Tibial artery (tissue), 4 donors: Measurements from ENCODE around the gene CTSS.
A peak's percentile ranks its signal among the peaks of the same experiment; 100 is the strongest.
"Not testable (repeated sequence)": the region's sequence is repeated elsewhere in the genome, so short reads cannot be mapped to it uniquely, and the experiment has no call there.

Experiments used
- DNase-seq, 2 donors: peaks; one replicate each; pipeline ENCODE4 v3.0.0-alpha.2; 2019
- H3K27ac ChIP-seq, 2 donors: fragments of 200-600 bp; sonication (generic) in 1 of 2; 1 replicate in 1 of 2; 2 replicates in 1 of 2; pipeline ENCODE4 v1.5.1; 2018 to 2019; ENCODE audit warnings: mild to moderate bottlenecking in 1 of 2
- H3K27me3 ChIP-seq, 2 donors: fragments of 200-600 bp; sonication (generic) in 1 of 2; one replicate each; pipeline versions ENCODE4 v1.5.1 to v1.6.0; 2016 to 2019
- H3K36me3 ChIP-seq, 3 donors: fragments of 200-600 bp; sonication (generic) in 2 of 3; one replicate each; pipeline ENCODE4 v1.5.1; 2016 to 2019; ENCODE audit warnings: mild to moderate bottlenecking in 2 of 3
- H3K4me1 ChIP-seq, 4 donors: fragments of 200-600 bp; sonication (generic) in 2 of 4; 1 replicate in 3 of 4; 2 replicates in 1 of 4; pipeline ENCODE4 v1.5.1; 2016 to 2019
- H3K4me3 ChIP-seq, 2 donors: fragments of 200-600 bp; sonication (generic) in 1 of 2; 1 replicate in 1 of 2; 2 replicates in 1 of 2; pipeline ENCODE4 v1.5.1; 2018 to 2019; ENCODE audit warnings: mild to moderate bottlenecking in 2 of 2
- H3K9me3 ChIP-seq, 3 donors: fragments of 200-600 bp; sonication (generic) in 1 of 3; one replicate each; pipeline ENCODE4 v1.5.1; 2016 to 2019
- CTCF ChIP-seq, 2 experiments: fragments of 200-600 bp in 1 of 2; fragments of 450-650 bp in 1 of 2; IDR thresholded peaks; one replicate each; pipeline ENCODE4 v1.5.1; 2017 to 2019; ENCODE audit warnings: antibody characterized with exemption in 2 of 2, mild to moderate bottlenecking in 1 of 2, moderate library complexity in 1 of 2
- intact Hi-C: fragments of 100-400 bp; cut with DNase I; formaldehyde crosslinking; loops from one replicate; pipeline ENCODE4 v1.15.0; 2023; ENCODE audit warnings: low total_unique reads

The CTSS gene

GRCh38 chr1:150798525-150798924, 32.9 kb upstream of the CTSS start:
- Histone ChIP-seq H3K4me1 (no peaks in the 10 kb centered on the region), H3K4me3 (no peak overlapping the region), H3K36me3 (peaks cover 29 to 70% (median 47%) of the 10 kb centered on the region in 3 donors), H3K9me3 (no peaks in the 10 kb centered on the region), H3K27ac (no peak overlapping the region), H3K27me3 (no peaks in the 10 kb centered on the region)
- TF ChIP-seq CTCF (IDR thresholded peaks at IDR 0.05) = no peak
- intact Hi-C loops = no loop called here
- no peak for DNase-seq

DNA sequence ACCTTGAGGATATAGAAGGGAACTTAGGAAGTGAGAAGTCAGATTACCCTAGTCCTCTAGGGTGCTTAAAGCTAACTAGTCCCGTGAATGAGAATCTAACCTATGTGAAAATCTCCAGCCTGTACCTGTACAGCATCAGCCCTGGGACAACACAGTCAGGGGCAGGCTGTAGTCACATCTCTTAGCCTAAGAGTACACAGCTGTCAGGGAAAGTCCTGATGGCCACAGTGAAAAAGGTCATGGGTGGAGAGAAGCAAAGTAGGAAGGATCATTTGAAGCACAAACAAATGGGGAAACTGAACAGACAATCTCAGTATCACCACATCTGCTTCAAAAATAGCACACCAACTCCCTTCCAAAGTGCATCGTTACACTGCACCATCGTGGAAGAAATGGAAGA, 30.8 kb upstream of the CTSS start:
- Histone ChIP-seq H3K27ac (no peak overlapping the region), H3K4me3 (no peak overlapping the region), H3K9me3 (no peaks in the 10 kb centered on the region), H3K36me3 (peaks cover 29 to 57% (median 47%) of the 10 kb centered on the region in 3 donors), H3K4me1 (no peaks in the 10 kb centered on the region), H3K27me3 (no peaks in the 10 kb centered on the region)
- intact Hi-C loops = no loop called here
- DNase-seq = no peak
- TF ChIP-seq CTCF (IDR thresholded peaks at IDR 0.05) = no peak

DNA sequence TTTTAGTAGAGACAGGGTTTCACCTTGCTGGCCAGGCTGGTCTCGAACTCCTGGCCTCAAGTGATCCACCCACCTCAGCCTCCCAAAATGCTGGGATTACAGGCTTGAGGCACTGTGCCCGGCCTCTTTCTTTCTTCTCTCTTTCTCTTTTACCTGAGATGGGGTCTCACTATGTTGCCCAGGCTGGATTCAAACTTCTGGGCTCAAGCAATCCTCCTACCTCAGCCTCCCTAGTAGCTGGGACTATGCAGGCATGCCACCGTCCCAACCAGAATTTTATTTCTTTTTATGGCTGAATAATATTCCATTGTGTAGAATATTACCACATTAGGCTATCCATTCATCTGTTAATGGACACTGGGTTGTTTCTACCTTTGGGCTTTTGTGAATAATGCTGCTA, 28.2 kb upstream of the CTSS start:
- H3K27me3 ChIP-seq, intact Hi-C loops, H3K27ac ChIP-seq, DNase-seq, H3K4me1 ChIP-seq, H3K4me3 ChIP-seq, H3K9me3 ChIP-seq: not testable (repeated sequence)
- peaks cover 22 to 37% (median 37%) of the 10 kb centered on the region in 3 donors for H3K36me3 ChIP-seq

GRCh38 chr1:150793221-150793620, 27.6 kb upstream of the CTSS start:
- no peak for DNase-seq
- peaks cover 16 to 32% (median 32%) of the 10 kb centered on the region in 3 donors for H3K36me3 ChIP-seq
- no peak for TF ChIP-seq CTCF (IDR thresholded peaks at IDR 0.05)
- H3K27me3 ChIP-seq = no peaks in the 10 kb centered on the region
- no peaks in the 10 kb centered on the region for H3K4me1 ChIP-seq
- no peaks in the 10 kb centered on the region for H3K9me3 ChIP-seq
- H3K4me3 ChIP-seq = no peak overlapping the region
- intact Hi-C loops = no loop called here
- H3K27ac ChIP-seq = no peak overlapping the region

DNA sequence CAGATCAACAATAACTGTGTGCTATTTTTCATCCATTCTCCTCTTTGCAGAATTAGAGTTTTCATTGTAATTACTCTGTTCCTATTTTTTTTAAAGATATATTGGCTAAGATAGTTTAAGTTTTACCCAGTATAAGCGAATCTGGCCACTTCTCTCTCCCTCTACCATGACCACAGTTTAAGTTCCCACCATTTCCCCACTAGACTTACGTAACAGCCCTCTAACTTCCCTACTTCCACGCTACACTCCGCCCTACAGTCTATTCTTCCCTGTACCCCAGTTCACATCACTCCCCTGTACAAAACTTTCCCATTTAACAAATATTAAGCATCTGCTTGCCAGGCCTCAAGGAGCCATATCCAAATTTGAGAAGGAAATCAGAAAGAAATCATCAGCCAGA, 26.0 kb upstream of the CTSS start:
- no peak for DNase-seq
- H3K4me3 ChIP-seq = no peak overlapping the region
- no peaks in the 10 kb centered on the region for H3K9me3 ChIP-seq
- no peaks in the 10 kb centered on the region for H3K4me1 ChIP-seq
- no peak overlapping the region for H3K27ac ChIP-seq
- H3K36me3 ChIP-seq = peaks cover 3 to 18% (median 17%) of the 10 kb centered on the region in 3 donors
- TF ChIP-seq CTCF (IDR thresholded peaks at IDR 0.05) = no peak
- no peaks in the 10 kb centered on the region for H3K27me3 ChIP-seq
- intact Hi-C loops = no loop called here

DNA sequence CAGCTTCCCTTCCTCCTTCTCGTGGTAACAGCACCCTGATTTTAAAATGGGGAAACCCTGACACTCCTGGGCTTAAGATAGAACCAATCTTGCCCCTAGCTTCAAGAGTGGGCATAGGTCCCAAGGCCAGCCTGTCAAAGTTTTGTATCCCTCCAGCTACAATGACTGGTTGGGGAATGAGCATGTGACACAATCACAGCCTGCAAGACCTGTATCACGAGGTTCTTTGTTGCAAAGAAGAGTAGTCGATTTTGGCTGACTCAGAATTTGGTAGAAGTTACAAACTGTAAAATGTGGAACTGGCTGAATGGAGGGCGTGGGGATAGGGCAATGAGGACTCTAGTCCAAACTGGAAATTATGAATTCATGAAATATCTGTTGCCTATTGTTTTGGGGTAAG, 23.8 kb upstream of the CTSS start:
- DNase-seq = peak in 1 of 2 donors; percentile 37
- Histone ChIP-seq H3K36me3 (no peaks in the 10 kb centered on the region), H3K27ac (no peak overlapping the region), H3K4me1 (no peaks in the 10 kb centered on the region), H3K27me3 (no peaks in the 10 kb centered on the region), H3K9me3 (no peaks in the 10 kb centered on the region), H3K4me3 (no peak overlapping the region)
- no peak for TF ChIP-seq CTCF (IDR thresholded peaks at IDR 0.05)
- intact Hi-C loops = no loop called here
